Stimulated activated naive CD4-positive, alpha-beta T cell treated with Interleukin-2 at 50 U/mL for 16 hours (primary cell): ENCODE data around the gene PCNX1.
"Not testable (repeated sequence)": the region's sequence is repeated elsewhere in the genome, so short reads cannot be mapped to it uniquely, and the experiment has no call there.

Experiments used
- DNase-seq: peaks from one replicate; lab custom pipeline; 2025; lab: John Stamatoyannopoulos, UW

PCNX1 gene

DNA sequence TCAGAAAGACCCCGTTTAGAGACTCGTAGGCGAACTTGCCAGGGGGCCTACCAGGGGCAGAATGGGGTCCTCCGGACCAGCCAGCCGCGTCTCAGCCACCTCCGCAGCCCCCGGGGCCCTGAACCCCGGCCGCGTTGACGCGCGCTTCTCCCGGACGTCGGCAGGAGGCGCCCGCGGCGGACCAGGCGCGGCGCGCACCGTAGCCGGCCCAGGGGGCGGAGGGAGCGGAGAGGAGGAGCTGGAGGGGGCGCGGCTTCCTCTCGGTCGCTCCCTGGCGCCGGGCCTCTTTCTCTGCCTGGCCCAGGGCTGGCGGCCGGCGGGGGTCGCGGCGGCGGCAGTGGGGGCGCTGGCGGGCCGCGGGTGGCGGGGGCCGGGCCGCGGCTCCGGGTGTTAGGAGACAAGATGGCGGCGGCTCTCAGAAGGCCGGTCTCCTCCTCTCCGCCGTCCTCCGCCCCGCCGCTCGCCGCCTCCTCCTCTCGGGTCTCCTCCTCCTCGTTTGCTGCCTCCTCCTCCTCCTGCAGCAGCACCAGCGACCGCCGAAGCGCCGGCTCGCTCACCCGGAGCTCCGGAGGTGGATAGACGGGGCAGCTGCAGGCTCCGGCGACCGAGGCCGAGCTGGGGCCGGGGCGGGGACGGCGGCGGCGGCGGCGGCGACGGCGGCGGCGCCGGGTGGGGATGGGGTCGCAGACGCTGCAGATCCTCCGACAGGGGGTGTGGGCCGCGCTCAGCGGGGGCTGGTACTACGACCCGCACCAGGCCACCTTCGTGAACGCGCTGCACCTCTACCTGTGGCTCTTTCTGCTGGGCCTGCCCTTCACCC, at the start of gene PCNX1:
PCNX1 (plus strand) TSS at position 284 of the 820 bp plus-strand sequence; CDS start at position 676, 392 bp downstream.
- peak; percentile 87 for DNase-seq

DNA sequence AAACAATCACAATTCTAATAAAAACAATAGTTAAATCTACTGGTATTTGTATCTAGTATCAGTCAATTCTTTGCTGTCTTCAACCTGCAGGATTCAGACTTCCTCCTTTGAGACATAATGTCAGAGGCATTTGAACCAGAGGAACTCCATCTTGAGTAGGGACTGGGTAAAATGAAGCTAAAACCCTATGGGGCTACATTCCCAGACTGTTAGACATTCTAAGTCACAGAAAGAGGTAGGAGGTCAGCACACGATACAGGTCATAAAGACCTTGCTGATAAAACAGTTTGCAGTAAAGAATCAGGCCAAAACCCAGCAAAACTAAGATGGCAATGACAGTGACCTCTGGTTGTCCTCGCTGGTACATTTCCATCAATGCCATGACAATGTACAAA, 49.8 kb upstream of the PCNX1 start:
- DNase-seq = no peak

DNA sequence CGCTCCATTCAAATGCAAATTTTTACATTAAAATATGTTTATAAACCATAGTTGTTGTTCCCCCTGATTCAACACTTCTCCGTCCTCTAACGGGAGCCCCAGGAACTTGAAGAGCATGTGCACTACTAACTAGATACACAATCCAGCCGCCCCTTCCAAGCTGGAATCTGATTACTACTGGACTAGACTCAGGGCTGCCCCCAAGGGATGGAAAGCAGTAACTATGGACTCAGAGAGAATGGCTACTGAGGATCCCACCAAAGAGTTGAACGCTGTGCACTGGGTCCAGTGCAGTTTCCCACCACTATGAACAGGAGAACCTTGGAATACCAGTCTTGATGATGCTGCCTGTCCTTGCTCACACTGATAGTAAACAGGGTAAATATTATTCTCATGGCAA, 48.6 kb upstream of the PCNX1 start:
- no peak for DNase-seq

DNA sequence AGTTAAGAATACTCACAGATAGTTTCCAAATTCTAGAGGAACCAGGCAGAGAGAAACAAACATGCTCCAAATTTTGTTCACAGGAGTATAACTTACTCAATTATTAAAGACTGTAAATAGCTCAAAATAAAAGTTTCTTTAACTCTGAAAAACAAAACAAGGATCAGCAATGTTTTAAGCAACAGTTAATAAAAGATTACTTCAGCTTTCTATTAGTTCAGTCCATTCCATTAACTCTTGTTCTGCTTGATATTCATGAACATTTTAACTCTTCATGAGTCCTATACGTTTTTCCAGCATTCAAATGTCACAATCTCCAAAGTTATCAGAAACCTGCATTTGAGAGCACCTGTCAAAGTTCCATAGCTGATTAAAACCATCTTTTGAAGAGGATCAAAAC, 40.3 kb upstream of the PCNX1 start:
- not testable (repeated sequence) for DNase-seq

DNA sequence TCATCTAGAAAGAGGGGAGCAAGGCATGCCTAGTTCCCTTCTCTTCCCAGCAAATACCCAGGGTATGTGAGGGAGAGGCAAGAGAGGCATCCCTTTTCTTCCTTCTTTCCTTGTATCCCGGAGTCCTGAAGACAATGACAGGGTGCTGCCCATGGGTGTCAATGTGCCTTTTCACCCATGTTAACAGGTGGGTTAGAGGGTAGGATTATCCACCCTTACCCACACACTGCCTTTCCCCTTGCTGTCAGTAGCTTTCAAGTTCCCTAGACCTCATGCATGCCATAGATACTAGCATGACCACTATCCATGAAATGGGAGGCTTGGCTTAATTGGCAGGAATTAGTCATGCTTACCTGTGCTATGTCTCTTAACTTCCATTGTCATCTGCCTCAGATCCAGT, 36.3 kb upstream of the PCNX1 start:
- DNase-seq = no peak

DNA sequence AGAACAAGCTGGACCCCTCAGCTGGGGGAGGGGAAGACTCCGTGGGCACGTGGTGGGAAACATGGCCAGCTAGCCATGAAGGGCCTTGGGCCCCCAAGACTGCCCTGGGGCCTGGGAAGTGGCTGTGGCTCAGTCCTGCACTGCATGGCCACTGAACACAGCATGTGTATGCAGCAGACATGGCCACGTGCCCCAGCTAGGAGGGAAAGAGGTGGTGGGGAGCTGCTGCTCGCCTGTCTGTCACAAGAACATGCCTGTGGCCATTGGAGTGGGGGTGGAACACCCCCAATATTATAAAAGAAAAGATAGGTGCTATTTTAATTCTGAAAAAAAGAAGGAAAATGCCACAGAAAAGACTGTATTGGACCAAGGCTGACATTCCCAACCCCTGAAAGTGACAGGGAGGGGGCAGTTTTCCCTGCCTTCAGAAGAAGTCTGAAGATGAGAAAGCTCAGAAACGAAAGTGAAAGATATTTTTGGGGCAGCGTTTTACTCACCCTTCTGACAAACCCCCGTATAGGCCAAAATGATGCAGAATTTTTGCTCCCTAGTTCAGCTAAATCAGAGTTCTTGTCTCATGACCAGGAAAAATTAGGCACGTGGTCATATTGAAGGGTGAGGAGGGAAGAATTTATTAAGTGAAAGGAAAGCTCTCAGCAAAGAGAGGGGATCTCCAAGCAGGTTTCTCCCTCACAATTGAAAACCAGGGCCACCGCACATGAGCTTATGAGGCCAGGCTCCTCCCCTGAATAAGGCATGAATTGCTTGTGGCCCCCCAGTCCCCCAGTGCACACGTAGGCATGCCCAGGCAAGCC, 35.2 kb upstream of the PCNX1 start:
- peak; percentile 20 for DNase-seq

DNA sequence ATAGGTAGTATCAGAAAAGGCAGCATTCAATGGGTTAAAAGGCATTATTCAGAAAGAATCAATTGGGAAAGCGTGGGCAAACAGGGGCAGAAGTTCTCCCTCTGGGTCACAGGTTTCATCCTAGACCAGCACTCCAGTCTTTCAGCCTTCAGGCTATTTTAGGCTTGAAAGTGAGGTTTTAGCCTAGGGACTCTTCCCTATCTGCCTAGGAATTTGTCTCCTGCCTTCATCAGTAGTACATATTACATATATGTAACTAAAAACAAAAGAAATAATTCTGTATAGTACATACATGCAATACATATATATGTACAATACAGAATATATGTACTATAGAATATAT, 34.6 kb upstream of the PCNX1 start:
- DNase-seq = no peak

DNA sequence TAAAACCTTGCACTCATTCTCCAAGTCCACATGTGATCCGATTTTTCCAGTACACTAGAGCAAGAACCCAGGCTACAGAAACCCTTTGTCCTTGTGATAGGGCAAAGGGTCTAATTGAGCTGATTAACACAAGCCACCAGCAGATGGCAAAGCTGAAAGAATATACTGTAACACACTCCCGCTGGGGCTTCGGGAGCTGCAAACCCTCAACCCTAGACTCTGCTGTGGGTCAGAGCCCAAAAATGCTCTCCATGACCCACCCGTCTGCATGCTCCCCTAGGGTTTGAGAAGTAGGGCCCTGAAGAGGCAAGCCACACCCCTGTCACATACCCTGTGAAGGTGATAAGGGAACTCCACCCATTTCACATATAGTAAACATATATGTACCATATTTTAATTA, 33.6 kb upstream of the PCNX1 start:
- DNase-seq = no peak

DNA sequence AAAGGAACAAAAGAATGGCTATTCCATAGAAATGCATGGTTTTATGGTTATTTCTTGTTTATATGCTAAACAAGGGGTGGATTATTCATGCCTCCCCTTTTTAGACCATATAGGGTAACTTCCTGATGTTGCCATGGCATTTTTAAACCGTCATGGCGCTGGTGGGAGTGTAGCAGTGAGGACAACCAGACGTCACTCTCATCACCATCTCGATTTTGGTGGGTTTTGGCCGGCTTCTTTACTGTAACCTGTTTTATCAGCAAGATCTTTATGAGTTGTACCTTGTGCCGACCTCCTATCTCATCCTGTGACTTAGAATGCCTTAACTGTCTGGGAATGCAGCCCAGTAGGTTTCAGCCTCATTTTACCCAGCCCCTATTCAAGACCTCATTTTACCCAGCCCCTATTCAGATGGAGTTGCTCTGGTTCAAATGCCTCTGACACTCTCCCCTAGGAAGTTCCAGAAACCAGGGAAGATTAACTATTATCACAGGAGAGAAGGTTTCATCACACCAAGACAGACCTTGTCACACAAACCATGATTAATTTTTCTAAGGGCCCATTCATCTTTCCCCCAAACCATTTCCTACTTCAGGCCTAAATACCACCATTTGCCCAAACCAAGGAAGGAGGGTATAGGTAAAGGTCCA, 31.3 kb upstream of the PCNX1 start:
- DNase-seq = not testable (repeated sequence)

DNA sequence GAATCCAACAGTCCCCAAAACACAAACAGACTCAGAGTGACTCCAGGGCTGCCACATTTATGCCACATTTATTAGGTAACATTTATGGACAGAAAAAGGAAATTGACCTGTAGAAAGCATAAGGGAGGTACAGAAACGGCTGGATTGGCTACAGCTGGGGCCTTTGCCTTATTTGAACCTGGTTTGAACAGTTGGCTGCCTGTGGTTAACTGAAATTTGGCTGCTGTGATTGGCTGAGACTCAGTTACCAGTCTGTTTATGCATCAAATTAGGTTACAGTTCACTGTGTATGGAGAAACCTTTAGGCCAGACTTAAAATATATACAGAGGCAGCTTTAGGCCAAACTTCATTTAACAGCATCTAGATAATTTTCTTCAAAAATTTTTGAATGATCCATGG, 27.8 kb upstream of the PCNX1 start:
- DNase-seq = no peak

DNA sequence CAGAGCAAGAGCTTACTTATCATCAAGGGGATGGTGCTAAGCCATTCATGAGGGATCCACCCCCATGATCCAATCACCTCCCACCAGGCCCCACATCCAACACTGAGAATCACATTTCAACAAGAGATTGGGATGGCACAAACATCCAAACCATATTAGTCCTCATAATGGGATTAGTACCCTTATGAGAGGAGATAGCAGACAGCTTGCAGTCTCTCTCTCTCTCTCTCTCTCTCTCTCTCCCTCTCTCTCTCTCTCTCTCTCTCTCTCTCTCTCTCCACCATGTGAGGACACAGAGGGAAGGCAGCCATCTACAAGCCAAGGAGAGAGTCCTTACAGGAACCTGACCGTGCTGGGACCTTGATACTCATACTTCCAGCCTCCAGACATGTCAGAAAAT, 26.4 kb upstream of the PCNX1 start:
- not testable (repeated sequence) for DNase-seq

DNA sequence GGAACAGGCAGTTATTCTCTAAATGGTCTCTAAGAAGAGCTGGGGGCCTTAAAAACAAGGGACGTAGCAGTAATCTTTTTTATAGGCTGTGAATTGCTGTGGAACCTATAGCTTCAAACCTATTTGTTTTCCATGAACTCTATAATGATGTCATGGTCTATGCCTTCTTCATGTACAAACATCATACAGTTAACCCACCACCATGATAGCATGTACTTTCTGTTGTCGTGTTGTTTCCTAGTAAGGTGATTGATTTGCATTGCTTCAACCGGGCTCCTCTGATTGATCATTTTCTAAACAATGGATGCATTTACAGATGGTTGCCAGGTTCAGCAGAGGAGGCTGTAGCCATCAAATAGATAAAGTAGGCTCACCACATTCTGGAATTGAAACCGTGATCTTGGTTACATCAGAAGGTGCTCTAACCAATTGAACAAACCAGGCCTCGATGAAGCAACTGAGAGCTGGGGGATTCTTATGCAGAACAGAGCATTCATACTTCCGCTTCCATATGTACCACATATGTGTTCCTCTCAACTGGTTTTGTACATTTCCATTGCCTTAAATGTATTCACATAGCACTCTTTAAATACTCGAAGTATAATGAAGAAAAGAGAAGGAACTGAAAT, 25.6 kb upstream of the PCNX1 start:
- no peak for DNase-seq

DNA sequence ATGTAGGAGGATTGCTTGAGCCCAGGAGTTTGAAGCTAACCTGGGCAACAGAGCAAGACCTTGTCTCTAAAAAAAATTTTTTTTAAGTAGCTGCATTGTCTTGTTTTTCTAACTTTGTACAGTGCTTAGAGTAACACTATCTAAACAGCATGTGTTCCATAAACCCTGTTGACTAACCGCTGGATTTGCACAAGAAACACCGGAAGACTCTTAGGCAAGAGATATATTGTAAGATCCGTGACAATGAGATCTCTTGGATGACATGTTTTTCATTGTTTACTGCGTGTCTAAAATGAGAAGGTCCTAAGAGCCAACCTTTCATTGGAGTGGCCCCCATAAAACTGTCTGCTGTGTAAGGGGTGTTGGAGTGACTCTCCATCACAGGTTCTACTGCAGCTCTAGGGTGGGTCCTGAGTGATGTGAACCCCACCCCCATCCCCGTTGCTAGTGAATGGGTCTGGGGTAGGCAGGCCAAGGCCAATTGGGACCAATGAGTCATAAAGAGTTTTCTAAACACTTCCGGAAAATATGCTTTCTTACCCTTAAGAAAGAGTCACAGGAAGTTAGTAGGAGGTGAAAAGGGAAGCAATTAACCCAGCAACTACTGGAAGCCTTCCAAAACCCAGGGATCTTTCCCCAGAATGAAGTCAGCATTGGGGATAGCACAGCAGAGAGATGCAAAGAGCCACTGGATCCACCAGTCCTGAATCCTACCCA, 24.3 kb upstream of the PCNX1 start:
- no peak for DNase-seq

DNA sequence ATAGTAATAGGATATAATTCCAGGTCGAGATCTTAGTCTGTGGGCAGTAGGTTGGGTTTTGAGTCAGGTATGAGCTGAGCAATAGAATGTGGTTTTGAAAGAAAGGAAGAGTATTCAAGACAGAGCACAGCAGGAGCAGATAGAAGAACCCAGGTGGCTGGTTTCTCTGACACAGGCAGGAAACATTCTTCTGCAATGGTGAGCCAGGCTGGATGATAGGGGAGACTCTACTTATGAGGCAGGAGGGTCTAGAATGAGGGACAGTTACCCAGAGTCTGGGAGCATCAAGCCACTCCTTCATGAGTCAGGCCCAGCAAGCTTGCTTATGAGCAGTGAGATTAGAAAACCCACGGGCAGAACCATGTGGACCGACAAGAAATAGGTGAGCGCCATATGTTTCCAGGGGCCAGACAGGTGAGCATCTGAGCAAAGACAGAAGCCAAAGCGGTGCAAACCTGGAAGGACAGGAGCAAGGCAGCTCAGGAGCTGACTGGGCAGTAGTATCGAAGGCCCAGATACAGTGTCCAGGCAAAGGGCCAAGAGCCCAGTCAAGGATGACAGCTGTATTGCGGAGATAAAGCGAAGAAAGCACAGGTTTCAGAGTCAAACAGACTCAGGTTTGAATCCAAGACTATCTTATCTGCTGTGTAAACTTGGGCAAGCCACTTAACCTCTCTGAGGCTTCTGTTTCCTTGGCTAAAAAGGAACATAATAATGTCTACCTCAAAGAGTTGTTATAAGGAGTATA, 22.5 kb upstream of the PCNX1 start:
- DNase-seq = no peak

DNA sequence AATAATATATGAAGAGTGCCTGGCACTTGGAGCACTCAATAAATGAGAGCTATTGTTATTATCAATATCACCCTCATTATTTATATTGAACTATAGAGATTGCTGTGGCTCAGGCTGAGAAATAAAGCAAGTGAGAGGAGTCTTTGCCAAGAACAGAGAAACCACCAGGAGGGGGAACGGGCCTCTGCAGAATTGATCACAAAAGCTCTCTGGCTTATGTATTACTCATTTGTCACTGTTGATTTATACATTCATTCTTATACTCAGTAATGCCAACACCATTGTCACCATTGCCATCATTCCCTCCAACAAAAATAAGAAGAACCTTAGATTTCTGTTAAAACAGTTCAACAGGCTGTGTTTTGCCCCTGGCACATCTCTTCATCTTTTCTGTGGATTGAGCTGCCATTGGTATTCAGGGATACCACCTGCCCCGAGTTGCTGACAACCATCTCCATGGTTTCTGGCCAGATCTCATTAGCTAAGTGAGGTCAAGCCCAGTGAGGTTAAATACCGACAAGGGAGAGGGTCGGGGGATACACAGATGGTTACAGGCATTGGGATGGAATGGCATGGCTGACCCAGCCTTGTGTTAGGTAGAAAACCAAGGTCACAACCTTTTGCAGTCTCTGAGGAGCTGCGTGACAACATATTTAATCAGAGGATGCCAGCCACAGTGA, 21.8 kb upstream of the PCNX1 start:
- peak; percentile 64 for DNase-seq

DNA sequence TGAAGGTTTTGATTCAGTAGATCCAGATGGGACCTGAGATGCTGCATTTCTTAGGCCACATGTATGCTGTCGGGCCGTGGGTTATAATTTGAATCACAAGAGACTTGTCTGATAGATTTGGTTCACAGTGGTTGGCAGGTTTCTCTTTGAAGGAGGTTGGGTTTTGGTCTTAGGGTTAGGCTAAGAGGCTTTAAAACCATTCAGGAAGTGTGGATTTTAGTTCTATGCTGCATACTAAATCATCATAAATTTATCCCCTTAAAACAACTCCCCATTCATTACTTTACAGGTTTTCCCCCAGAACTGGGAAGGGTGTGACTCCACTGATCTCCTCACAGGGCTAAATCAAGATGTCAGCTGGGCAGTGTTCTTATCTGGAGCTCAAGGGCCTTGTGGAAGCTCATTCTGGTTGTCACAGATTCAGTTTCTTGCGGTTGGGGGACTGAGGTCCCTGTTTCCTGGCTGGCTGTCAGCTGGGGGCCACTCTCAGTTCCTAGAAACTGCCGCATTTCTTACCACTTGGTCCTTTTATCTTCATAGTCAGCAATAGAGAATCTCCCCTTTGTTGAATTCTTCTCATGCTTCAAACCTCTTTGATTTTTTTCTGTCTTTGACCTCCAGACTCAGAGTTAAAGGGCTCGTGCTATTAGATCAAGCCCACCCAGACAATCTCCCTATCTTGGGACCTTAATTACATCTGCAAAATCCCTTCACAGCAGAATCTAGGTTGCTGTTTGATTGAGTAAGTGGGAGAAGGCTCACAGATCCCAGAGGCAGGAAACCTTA, 20.6 kb upstream of the PCNX1 start:
- DNase-seq = peak; percentile 33

DNA sequence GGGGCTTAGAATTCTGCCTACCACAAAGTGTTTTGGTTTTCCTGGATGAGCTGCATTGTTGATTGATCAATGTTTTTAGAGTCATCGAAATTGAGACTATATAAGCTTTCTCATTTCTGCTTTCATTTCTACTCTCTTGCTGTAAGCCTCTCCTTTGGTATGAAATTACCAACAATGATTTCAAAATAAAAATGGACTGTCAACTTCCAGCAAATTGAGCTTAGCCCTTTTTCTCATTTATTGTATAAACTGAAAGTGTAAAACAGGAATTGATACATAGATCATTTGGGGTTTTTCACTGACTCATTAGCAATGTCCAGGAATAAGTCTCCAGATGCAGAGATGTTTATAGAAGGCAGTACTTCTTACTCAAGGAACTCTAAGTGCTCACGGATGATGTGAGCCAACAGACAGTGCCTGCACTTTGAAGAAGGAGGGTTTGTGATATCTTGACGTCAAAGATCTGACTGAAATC, 20.0 kb upstream of the PCNX1 start:
- no peak for DNase-seq

DNA sequence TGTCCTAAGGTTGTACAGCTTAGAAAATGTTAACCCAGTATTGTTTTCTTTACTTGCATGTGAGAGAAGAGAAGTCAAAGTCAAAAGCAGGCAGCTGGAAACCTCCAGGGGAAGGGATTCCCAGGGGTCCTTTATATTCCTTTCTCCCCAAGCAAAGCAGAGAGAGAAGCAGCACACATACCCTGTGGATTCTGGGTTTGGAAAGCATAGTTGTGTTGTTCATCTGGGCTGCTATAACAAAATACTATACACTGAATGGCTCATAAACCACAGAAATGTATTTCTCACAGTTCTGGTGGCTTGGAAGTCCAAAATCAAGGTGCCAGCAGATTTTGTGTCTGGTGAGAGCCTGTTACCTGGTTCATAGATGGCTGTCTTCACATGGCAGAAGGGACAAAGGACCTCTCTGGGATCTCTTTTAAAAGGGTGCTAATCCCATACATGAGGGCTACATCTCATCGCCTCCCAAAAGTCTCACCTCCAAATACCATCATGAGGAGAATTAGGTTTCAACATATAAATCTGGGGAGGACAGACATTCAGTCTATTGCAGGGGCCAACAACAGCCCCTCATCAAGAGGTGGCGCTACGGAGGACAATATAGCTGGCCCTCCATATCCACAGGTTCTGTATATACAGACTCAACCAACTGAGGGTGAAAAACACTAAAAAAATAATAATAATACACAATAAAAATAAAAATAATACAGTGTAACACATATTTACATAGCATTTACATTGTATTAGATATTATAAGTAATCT, 19.3 kb upstream of the PCNX1 start:
- DNase-seq = no peak

DNA sequence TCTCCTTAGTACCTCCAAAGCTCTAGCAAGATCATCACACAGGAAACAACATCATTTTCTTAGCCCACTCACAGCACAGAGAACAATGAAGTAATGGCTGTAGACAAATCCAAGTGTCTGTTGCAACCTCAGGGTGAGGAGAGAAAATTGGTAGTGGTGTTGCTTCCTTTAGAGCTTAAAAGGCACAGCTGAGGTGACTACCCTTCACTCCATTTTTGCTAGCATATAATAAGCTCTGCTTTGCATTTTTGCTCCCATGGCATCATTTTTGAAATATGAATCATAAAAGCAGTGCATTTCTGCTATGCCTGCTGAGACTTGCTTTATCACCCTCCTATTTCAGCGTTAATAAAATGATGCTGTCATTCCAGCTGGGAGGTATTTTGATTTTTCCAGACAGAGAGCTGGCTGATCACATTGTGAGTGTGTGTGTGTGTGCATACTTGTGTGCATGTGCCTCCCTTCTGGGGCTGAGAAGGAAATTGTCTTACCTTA, 18.5 kb upstream of the PCNX1 start:
- no peak for DNase-seq
